GM19025 (cell line): ENCODE results near the gene ADAM22.

Experiments used
- ATAC-seq: cut with Tn5 transposase; IDR thresholded peaks from one replicate; pipeline ENCODE4 v1.9.1; 2021; ENCODE audit warnings: mild to moderate bottlenecking, low read depth, moderate library complexity; ENCODE audit not compliant: unreplicated experiment

The ADAM22 gene

GRCh38 chr7:88092676-88092999 is 158.6 kb downstream of the ADAM22 start:
- ATAC-seq, result no peak

GRCh38 chr7:88101769-88102168 is 167.7 kb downstream of the ADAM22 start:
- ATAC-seq, result no peak

GRCh38 chr7:88102675-88103074 is 168.6 kb downstream of the ADAM22 start:
- ATAC-seq, result no peak

GRCh38 chr7:88104732-88105131 is 170.7 kb downstream of the ADAM22 start:
- ATAC-seq, result no peak

- no peak for ATAC-seq
Measured at GRCh38 chr7:88105231-88105630, 171.2 kb downstream of the ADAM22 start.

GRCh38 chr7:88106434-88106833 is 172.4 kb downstream of the ADAM22 start:
- no peak for ATAC-seq

- ATAC-seq, result no peak
Measured at GRCh38 chr7:88109612-88110011, 175.6 kb downstream of the ADAM22 start.

- no peak for ATAC-seq
Measured at GRCh38 chr7:88111140-88111743, 177.2 kb downstream of the ADAM22 start.

GRCh38 chr7:88111954-88112471 is 178.0 kb downstream of the ADAM22 start:
- ATAC-seq, result no peak

GRCh38 chr7:88115258-88115796 is 181.3 kb downstream of the ADAM22 start:
- ATAC-seq, result peak; percentile 32

GRCh38 chr7:88115816-88116215 is 181.8 kb downstream of the ADAM22 start:
- ATAC-seq, result no peak

GRCh38 chr7:88116235-88116795 is 182.3 kb downstream of the ADAM22 start:
- no peak for ATAC-seq

- ATAC-seq, result no peak
Measured at GRCh38 chr7:88117325-88117724, 183.3 kb downstream of the ADAM22 start.

GRCh38 chr7:88121335-88121734 is 187.3 kb downstream of the ADAM22 start:
- ATAC-seq, result no peak

GRCh38 chr7:88127637-88128290 is 193.7 kb downstream of the ADAM22 start:
- no peak for ATAC-seq

- ATAC-seq, result no peak
Measured at GRCh38 chr7:88132725-88133124, 198.7 kb downstream of the ADAM22 start.

- ATAC-seq, result no peak
Measured at GRCh38 chr7:88140947-88141346, 206.9 kb downstream of the ADAM22 start.

- no peak for ATAC-seq
Measured at GRCh38 chr7:88141479-88141878, 207.4 kb downstream of the ADAM22 start.

- no peak for ATAC-seq
Measured at GRCh38 chr7:88141953-88142352, 207.9 kb downstream of the ADAM22 start.

- ATAC-seq, result no peak
Measured at GRCh38 chr7:88146616-88147015, 212.6 kb downstream of the ADAM22 start.

- no peak for ATAC-seq
Measured at GRCh38 chr7:88147341-88147740, 213.3 kb downstream of the ADAM22 start.

- ATAC-seq, result no peak
Measured at GRCh38 chr7:88147949-88148348, 213.9 kb downstream of the ADAM22 start.
